Measurements from ENCODE around the gene IL7R.

IL7R gene

DNA sequence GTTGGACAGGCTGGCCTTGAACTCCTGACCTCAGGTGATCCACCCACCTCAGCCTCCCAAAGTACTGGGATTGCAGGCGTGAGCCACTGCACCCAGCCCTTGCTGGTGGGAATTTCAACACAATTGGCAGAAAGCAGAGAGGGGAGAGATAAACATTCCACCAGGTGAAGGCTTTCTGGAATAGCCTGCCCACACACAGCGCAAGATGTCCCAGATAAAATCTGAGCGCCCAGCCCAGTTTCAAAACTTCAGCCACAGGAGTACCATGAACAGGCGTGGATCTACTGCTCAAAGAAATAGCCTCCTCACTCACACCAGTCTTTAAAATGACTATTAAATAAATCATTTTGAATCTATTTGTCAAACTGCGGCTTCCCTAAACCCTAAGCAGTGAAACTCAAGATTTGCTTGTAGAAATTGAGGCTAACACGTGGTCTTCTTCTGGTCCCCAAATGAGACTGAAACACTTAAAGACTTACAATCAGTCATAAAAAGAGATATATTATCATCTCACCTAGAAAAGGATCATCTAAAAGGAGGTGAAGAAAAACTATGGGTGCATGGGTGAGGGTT lies 47.0 kb downstream of the IL7R start:
- DNase-seq (ENCODE audit: low read depth in 3 of 3, low spot score in 1 of 3) = no peak

DNA sequence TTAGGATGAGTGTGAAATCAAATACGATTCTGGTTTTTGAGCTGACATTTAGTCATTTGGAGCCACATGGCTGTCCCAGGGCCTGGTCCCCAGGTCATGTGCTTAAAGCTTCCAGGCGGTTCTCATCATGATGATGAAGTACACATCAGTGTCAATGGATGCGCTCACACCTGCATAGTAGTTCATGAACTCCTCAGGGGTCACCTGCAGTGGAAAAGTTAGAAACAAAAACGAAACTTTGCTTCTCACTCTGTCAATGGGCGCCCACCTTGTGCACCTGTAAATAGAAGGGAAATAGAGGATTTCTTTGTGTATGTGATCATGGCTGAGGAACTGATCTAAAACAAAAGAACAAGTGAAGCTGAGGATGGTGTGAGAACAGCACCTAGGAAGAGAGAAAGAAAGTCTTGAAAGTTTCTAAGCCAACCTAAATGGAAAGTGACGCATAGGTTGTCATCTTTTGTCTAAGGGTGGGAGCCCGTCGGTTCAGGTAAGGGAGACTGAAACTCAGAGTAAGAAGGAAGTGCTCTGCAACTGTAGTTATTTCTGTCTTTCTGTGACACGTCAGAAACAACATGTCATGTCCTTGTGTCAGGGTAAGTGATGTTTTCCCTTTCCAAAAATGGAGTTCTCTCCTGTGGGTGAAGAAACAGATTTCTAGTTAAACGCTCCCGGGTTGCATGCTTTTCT lies 47.9 kb downstream of the IL7R start:
- no peak for DNase-seq (ENCODE audit: low read depth in 3 of 3, low spot score in 1 of 3)

DNA sequence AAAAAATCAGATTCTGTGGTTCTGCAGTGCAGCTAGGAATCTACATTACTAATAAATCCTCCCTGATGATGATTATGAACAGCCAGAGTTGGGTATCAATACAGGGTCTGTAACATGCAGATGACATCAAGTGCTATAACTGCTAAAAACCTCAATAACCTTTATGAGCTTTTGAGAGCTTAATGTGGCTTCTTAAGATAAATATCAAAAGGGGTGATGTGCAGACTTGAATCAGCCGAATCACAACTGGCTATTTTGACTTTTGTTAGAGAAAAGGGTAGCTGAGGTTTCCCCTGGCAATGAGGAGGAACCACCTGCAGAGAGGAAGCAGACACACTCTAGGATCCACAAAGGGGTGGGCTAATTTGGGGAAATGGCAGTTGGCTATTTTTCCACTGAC lies 51.5 kb downstream of the IL7R start:
- no peak for DNase-seq (ENCODE audit: low read depth in 3 of 3, low spot score in 1 of 3)

DNA sequence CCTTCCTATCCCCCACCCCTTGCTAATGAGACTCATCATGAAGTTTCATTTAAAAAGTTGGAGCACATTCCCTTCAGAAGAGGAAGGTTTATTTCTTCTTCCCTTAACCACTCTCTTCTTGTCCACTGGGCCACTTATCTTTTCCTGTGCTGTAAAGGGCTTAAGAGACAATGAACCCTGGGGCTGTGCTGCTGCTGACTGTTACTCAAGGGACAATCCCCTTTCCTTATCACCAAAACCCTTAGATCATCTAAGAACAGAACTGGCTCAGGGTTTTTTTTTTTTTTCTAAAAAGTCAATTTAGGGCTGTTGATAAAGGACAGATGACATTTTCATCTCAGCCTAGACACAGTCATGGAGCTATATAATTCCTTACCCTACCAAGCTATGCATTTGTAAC lies 52.1 kb downstream of the IL7R start:
- no peak for DNase-seq (ENCODE audit: low read depth in 3 of 3, low spot score in 1 of 3)

DNA sequence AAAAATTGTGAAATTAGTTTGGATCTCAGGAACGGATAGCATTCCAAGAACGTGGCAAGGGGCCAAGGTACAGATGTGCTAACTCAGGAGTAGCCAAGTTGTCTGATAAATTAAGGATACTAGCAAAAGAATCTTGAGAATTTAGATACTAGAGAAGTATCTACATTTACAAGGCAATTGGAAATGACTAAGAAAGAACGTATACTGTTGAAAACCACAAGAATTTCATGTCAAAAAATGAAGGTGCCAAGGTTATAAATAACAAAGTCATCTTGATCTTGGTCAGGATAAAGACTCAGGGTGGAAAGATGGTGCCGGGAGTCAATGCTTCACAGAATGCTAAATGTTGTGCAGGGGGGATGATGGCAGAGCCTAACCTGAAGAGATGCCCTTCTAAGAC lies 62.5 kb downstream of the IL7R start:
- DNase-seq (ENCODE audit: low read depth in 3 of 3, low spot score in 1 of 3) = no peak

DNA sequence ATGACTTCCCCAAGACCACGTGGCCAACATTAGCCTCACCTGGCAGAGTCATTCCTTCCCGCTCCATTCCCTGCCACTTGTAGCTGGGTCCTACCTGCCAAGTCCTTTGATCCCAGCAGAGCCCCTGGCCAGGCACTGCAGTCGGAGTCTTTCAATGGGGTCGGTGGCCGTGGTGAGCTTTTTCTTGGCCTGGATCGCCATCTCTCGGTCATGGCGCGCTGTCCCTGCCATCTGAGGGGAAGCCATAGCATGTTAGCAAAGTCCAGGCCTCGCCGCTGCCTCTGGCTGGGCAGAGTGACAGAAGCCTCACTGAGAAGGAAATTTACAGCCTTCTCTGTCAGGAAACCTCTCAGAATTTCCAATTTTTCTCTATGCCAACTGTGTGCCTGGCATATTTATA lies 64.2 kb downstream of the IL7R start:
- no peak for DNase-seq (ENCODE audit: low read depth in 3 of 3, low spot score in 1 of 3)

DNA sequence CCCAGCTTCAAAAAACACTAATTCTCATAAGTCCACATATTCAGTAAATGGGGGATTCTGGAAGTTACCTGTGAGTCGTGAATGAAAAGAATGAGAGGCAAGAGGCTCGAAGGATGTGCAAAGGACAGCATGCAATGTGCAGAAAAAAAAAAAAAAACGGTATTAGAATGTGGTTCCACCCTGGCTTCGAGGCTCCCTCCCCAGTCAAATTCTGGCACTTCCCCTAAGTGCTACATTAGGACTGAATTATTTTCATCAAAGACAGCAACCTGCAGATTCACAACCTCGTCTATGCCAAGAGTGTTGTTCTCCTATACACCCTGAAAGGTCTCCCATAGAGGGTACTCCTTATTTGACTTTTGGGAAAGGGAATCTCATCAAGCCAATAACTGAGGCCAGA lies 65.2 kb downstream of the IL7R start:
- DNase-seq (ENCODE audit: low read depth in 3 of 3, low spot score in 1 of 3) = no peak

DNA sequence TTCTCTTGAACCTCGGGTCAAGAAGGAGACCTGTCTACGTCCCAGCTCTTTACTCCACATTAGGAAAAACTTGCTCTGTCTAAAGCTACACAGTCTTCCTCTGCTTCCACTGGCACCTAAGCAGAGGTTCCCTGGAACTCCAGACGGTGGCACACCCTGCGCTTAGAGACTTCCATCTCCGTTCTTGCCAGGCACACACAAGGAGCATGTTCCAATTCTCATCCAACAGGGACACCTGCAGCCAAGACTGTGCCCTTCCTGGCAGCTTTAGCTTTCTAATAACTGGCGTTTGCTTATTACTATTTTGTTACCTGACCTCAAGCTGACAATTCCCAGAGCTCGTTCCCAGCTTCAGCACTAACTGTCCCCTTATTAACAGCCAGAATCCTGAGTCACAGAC lies 65.8 kb downstream of the IL7R start:
- DNase-seq (ENCODE audit: low read depth in 3 of 3, low spot score in 1 of 3) = no peak

DNA sequence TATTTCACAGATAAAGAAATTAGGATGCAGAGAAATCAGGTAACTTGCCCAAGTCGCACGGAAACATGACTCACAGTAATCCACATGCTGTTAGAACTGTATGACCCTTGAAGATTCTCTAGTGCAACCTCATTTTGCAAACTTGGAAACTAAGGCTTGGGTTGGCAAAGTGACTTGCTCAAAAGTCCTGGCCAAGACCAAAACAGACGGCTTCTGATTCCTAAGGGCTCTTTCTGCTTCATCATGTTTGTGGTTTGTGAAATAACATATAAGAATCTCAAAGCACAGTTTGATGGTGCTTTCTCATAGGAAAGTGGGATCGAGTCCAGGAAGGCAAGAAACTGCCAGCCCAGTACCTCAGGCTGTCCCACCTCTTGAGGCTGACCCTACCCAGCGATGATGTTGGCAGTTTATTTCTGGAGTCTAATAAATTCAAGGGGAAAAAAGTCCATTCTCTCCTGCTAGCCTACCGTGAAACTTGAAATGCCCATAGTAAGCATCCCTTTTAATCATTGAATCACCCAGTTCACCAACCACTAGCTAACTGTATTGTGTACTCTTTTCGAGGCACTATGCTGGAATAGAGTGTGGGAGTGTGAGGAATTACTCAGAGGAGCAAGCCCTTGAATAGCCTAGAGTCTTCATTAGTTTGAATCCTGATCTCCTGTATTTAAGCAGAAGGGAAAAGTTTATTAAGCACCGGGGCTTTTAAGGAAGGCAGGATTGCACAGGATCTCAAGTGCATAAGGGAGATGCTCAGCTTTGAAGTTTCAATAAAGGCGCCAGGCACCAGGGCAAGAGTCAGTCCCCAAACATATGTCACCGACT lies 67.6 kb downstream of the IL7R start:
- DNase-seq (ENCODE audit: low read depth in 3 of 3, low spot score in 1 of 3) = no peak

DNA sequence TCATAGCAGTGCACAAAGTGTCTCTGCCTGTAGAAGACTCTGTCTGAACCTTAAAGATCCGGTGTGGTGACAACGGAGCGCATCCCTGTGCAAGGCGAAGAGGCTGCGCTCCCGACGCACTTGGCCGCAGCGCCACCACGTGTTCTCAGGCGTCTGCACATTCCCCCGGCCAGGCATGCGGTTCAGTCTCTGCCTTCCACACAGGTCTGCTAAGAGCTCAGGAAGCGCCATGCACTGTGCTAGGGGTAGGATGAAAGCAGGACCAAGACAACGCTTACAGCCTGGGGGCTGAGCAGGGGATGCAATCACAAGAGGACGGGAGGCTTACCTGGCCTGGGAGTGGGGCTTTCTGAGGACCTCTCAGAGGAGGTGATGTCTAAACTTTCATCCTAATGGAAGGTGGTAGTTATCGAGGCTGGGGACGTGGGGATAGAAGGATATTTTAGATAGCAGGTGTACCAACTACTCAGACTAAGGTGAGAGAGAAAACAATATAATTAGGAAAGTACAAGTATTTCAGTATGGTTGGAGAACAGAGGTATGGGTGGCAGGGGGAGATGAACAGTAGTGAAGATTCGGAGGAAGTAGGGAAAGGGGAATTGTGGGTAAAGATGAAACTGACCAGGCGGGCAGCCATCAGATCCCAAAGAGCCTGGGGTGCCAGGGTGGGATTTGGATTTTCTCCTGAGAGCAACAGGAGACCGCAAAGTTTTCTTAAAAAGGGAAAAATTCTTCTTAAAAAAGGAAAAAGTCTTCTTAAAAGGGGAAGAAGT lies 68.4 kb downstream of the IL7R start:
- peak; percentile 72 to 78 (median 75) for DNase-seq (ENCODE audit: low read depth in 3 of 3, low spot score in 1 of 3)

DNA sequence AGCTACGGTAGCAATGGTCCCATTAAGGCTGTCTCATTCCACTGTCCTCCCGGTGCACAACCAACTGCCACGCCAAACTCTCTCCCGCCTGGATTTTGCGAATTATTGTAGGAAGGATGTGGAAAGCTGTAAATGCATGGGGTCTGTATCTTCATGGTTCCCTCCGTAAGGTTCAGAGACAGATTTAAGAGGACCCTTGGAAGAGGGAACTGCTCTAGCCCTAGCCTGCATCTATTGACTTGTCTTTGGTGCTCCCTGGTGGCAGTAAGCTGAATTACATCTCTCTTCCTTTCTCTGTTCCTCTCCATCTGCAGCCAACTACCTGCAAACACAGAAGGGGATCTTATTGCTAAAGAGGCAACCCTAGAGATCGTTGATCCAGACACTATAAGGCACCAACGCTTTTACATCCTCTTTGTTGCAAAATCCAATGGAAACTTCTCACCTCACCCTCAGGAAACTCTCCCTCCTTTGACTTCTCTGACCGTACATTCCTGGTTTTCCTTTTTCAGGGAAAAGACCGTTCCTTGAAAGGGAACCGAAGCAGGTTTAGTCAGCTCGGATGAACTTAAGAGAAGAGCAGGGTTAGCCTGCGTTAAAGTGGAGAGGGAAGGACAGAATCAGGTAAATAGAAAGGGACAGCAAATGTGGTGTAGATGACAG lies 69.8 kb downstream of the IL7R start:
- DNase-seq (ENCODE audit: low read depth in 3 of 3, low spot score in 1 of 3) = peak in 1 of 3 donors; percentile 46

All from stimulated activated CD4-positive, alpha-beta T cell treated with anti-CD3 and anti-CD28 coated beads, TNF-alpha, amount 100 ng/mL, for 1 hour (primary cell).